ENCODE results near the gene SGCB.

Gene SGCB

GRCh38 chr4:52015366-52015765 lies 22.7 kb downstream of the SGCB start:
- no peak for TF ChIP-seq SIN3A (IDR thresholded peaks at IDR 0.05; ENCODE audit: borderline replicate concordance, insufficient read depth, low read length)
- no peak for TF ChIP-seq POLR2AphosphoS5 (IDR thresholded peaks at IDR 0.05; ENCODE audit: low read depth, low read length)
- TF ChIP-seq, protein P1, sequence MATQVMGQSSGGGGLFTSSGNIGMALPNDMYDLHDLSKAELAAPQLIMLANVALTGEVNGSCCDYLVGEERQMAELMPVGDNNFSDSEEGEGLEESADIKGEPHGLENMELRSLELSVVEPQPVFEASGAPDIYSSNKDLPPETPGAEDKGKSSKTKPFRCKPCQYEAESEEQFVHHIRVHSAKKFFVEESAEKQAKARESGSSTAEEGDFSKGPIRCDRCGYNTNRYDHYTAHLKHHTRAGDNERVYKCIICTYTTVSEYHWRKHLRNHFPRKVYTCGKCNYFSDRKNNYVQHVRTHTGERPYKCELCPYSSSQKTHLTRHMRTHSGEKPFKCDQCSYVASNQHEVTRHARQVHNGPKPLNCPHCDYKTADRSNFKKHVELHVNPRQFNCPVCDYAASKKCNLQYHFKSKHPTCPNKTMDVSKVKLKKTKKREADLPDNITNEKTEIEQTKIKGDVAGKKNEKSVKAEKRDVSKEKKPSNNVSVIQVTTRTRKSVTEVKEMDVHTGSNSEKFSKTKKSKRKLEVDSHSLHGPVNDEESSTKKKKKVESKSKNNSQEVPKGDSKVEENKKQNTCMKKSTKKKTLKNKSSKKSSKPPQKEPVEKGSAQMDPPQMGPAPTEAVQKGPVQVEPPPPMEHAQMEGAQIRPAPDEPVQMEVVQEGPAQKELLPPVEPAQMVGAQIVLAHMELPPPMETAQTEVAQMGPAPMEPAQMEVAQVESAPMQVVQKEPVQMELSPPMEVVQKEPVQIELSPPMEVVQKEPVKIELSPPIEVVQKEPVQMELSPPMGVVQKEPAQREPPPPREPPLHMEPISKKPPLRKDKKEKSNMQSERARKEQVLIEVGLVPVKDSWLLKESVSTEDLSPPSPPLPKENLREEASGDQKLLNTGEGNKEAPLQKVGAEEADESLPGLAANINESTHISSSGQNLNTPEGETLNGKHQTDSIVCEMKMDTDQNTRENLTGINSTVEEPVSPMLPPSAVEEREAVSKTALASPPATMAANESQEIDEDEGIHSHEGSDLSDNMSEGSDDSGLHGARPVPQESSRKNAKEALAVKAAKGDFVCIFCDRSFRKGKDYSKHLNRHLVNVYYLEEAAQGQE (IDR thresholded peaks at IDR 0.05; ENCODE audit: insufficient read depth in 1 of 2, low read depth in 2 of 2, low read length in 2 of 2) = no peak
- no peak for TF ChIP-seq FOXP2 (optimal IDR thresholded peaks at IDR 0.05; ENCODE audit: borderline replicate concordance, extremely low read depth, extremely low read length, insufficient read depth)
- TF ChIP-seq TAF1 (IDR thresholded peaks at IDR 0.05; ENCODE audit: borderline replicate concordance, insufficient read depth, low read length) = no peak

DNA sequence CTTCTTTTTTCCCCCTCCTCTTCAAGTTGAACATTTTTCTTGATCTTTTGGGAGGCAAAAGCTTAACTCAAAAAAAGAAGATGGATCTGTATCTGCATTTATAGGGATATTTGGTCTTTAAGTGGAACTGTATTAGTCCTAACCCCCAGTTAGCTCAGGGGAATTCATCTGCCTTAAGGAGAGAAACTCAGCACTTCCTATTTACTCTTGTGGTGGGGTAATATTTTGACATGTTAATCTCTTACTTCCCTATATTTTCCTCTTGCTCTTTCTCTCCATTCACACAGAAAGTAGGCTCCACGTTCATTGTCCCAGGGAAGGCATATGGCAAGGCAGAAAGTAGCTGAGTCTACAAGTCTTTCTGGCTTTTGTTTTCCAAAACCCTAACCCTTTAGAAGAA lies 23.2 kb downstream of the SGCB start:
- TF ChIP-seq, protein P1 (IDR thresholded peaks at IDR 0.05; ENCODE audit: insufficient read depth in 1 of 2, low read depth in 2 of 2, low read length in 2 of 2) = no peak
- TF ChIP-seq SIN3A (IDR thresholded peaks at IDR 0.05; ENCODE audit: borderline replicate concordance, insufficient read depth, low read length) = no peak
- no peak for TF ChIP-seq POLR2AphosphoS5 (IDR thresholded peaks at IDR 0.05; ENCODE audit: low read depth, low read length)
- no peak for TF ChIP-seq TAF1 (IDR thresholded peaks at IDR 0.05; ENCODE audit: borderline replicate concordance, insufficient read depth, low read length)
- TF ChIP-seq FOXP2 (optimal IDR thresholded peaks at IDR 0.05; ENCODE audit: borderline replicate concordance, extremely low read depth, extremely low read length, insufficient read depth) = no peak

GRCh38 chr4:52012651-52013050 lies 25.4 kb downstream of the SGCB start:
- TF ChIP-seq, protein P1 (IDR thresholded peaks at IDR 0.05; ENCODE audit: insufficient read depth in 1 of 2, low read depth in 2 of 2, low read length in 2 of 2) = no peak

GRCh38 chr4:52010986-52011385 lies 27.1 kb downstream of the SGCB start:
- TF ChIP-seq TAF1 (IDR thresholded peaks at IDR 0.05; ENCODE audit: borderline replicate concordance, insufficient read depth, low read length) (no peak), POLR2AphosphoS5 (IDR thresholded peaks at IDR 0.05; ENCODE audit: low read depth, low read length) (no peak), SIN3A (IDR thresholded peaks at IDR 0.05; ENCODE audit: borderline replicate concordance, insufficient read depth, low read length) (no peak), FOXP2 (optimal IDR thresholded peaks at IDR 0.05; ENCODE audit: borderline replicate concordance, extremely low read depth, extremely low read length, insufficient read depth) (no peak)
- TF ChIP-seq, protein P1 (IDR thresholded peaks at IDR 0.05; ENCODE audit: insufficient read depth in 1 of 2, low read depth in 2 of 2, low read length in 2 of 2) = no peak

DNA sequence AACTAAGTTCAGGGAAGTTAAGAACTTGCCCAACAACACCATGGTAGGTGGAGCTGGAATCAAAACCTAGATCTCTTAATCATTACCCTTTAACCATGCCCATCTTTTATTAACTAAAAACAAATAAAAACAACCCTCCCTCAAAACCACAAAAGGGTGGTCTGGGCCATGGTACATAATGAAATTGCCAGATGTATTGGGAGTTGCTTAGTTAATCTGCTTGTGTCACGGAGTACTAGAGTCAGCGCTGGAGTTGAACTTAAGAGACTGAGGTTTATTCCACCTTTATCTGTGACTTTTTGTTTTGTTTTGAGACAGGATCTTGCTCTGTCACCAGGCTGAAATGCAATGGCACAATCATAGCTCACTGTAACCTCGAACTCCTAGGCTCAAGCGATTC lies 31.2 kb downstream of the SGCB start:
- TF ChIP-seq, protein P1 (IDR thresholded peaks at IDR 0.05; ENCODE audit: insufficient read depth in 1 of 2, low read depth in 2 of 2, low read length in 2 of 2) = no peak
- TF ChIP-seq TAF1 (IDR thresholded peaks at IDR 0.05; ENCODE audit: borderline replicate concordance, insufficient read depth, low read length) = no peak
- TF ChIP-seq SIN3A (IDR thresholded peaks at IDR 0.05; ENCODE audit: borderline replicate concordance, insufficient read depth, low read length) = no peak
- no peak for TF ChIP-seq FOXP2 (optimal IDR thresholded peaks at IDR 0.05; ENCODE audit: borderline replicate concordance, extremely low read depth, extremely low read length, insufficient read depth)
- TF ChIP-seq POLR2AphosphoS5 (IDR thresholded peaks at IDR 0.05; ENCODE audit: low read depth, low read length) = no peak

Measured in PFSK-1 (cell line).